Transverse colon (tissue), 4 donors: ENCODE results near the gene STAC.

ENCODE experiments used
- EP300 ChIP-seq: sonication (generic); formaldehyde crosslinking; IDR thresholded peaks from one replicate; pipeline ENCODE4 v1.6.1; 2017; ENCODE audit warnings: antibody characterized with exemption, low read depth
- POLR2A ChIP-seq: fragments of 450-650 bp; IDR thresholded peaks from one replicate; pipeline ENCODE4 v1.6.1; 2016; ENCODE audit warnings: antibody characterized with exemption, mild to moderate bottlenecking, moderate library complexity
- POLR2AphosphoS5 ChIP-seq, 3 donors: sonication (generic); formaldehyde crosslinking; IDR thresholded peaks; one replicate each; pipeline ENCODE4 v1.6.1; 2016; ENCODE audit warnings: antibody characterized with exemption in 3 of 3
- TF ChIP-seq, protein P1 (sequence below), 5 experiments: fragments of 200-600 bp in 3 of 5; fragments of 450-650 bp in 2 of 5; sonication (generic) in 3 of 5; IDR thresholded peaks; 1 replicate in 2 of 5; 2 replicates in 3 of 5; pipeline ENCODE4 v1.5.1; 2016 to 2017; ENCODE audit warnings: antibody characterized with exemption in 5 of 5, inconsistent platforms in 3 of 5, mild to moderate bottlenecking in 2 of 5, moderate library complexity in 1 of 5

- TF ChIP-seq, protein P1, sequence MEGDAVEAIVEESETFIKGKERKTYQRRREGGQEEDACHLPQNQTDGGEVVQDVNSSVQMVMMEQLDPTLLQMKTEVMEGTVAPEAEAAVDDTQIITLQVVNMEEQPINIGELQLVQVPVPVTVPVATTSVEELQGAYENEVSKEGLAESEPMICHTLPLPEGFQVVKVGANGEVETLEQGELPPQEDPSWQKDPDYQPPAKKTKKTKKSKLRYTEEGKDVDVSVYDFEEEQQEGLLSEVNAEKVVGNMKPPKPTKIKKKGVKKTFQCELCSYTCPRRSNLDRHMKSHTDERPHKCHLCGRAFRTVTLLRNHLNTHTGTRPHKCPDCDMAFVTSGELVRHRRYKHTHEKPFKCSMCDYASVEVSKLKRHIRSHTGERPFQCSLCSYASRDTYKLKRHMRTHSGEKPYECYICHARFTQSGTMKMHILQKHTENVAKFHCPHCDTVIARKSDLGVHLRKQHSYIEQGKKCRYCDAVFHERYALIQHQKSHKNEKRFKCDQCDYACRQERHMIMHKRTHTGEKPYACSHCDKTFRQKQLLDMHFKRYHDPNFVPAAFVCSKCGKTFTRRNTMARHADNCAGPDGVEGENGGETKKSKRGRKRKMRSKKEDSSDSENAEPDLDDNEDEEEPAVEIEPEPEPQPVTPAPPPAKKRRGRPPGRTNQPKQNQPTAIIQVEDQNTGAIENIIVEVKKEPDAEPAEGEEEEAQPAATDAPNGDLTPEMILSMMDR (IDR thresholded peaks at IDR 0.05) = no peak
- TF ChIP-seq POLR2A (no peak), POLR2AphosphoS5 (IDR thresholded peaks at IDR 0.05) (no peak), EP300 (no peak)
These were observed 66.0 kb downstream of the STAC start for GRCh38 chr3:36446276-36446675.
